ENCODE measurements around the gene VPS54.

The VPS54 gene, protein sequence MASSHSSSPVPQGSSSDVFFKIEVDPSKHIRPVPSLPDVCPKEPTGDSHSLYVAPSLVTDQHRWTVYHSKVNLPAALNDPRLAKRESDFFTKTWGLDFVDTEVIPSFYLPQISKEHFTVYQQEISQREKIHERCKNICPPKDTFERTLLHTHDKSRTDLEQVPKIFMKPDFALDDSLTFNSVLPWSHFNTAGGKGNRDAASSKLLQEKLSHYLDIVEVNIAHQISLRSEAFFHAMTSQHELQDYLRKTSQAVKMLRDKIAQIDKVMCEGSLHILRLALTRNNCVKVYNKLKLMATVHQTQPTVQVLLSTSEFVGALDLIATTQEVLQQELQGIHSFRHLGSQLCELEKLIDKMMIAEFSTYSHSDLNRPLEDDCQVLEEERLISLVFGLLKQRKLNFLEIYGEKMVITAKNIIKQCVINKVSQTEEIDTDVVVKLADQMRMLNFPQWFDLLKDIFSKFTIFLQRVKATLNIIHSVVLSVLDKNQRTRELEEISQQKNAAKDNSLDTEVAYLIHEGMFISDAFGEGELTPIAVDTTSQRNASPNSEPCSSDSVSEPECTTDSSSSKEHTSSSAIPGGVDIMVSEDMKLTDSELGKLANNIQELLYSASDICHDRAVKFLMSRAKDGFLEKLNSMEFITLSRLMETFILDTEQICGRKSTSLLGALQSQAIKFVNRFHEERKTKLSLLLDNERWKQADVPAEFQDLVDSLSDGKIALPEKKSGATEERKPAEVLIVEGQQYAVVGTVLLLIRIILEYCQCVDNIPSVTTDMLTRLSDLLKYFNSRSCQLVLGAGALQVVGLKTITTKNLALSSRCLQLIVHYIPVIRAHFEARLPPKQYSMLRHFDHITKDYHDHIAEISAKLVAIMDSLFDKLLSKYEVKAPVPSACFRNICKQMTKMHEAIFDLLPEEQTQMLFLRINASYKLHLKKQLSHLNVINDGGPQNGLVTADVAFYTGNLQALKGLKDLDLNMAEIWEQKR

DNA sequence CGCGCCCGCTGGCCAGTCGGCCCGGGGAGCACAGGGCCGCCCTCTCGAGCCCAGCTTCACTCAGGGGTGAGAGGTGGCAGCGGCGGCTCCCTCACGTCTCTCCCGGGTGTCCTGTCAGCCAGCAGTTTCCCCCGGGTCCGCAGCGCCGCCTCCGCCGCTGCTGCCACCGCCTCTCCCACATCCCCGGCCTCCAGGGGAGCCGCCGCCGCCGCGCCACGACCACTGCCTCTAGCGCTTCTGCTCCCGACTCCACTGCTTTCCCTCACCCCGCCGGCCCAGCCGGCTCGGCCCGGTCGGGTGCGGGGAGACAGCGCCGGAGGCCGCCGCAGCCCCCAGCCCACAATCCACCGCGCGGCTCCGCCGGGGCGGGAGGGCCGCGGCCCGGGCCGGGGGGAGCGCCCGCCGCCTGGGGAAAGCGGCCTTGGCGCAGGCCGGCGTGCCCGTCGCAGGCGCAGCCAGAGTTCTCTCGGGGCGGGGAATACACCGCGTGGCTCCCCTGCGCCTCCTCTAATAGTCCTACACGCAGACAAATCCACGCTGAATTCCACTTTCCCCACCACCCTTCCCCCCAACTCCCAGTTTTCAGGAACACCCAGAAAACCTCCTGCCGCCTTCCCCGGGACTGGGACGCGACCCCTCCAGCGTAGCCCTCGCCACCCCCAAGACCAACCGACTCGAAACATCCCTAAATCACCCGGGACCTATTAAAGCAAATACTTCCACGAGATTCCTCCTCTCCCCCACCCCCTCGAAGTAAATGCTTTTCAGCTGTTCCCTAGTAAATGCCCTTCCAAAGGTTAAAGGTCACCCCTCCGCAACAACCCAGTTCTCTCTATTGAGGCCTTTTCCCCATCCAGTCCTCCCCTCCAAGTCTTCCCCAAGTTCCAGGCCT lies at the start of gene VPS54:
VPS54 (minus strand) TSS at position 346 of the 892 bp plus-strand sequence. CDS start 35,429 bp downstream, outside the sequence.
- peak; percentile 56 to 64 for DNase-seq

DNA sequence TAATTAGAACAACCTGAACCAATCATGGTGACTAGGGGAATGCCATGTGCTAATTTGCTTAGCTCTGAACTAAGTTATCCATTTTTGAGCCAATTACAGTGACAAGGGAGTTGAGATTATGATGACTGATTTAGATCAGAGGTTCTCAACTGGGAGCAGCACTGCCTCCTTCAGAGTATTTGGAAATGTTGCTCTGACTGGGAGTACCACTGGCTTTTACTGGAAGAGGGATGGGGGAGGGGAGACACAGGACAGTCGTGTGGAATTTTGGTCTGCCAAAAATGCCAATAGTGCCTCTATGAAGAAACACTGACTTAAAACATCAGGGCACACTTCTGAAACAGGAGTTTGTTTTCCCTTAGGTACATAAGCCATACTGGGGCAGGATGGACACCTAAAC lies 48.1 kb upstream of the VPS54 start:
- no peak for DNase-seq

DNA sequence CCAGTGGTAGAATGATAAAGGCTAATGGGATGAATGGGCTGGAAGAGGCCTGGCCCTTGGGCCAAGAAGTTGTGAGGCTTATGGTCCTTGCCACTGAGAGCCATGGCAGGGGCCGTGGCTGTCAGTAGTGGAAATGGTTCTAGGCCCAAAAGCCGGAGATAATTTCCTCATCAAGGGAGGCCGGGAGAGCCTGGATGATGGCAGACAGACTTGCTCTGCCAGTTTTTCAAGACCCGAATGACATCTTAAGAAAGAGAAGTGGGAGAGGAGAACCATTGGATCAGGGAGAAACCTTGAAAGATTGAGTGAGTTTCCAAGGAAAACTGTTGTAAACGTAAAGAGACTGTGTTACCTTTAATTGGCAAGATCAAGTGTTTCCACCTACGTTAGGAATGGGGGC lies 46.3 kb upstream of the VPS54 start:
- no peak for DNase-seq

DNA sequence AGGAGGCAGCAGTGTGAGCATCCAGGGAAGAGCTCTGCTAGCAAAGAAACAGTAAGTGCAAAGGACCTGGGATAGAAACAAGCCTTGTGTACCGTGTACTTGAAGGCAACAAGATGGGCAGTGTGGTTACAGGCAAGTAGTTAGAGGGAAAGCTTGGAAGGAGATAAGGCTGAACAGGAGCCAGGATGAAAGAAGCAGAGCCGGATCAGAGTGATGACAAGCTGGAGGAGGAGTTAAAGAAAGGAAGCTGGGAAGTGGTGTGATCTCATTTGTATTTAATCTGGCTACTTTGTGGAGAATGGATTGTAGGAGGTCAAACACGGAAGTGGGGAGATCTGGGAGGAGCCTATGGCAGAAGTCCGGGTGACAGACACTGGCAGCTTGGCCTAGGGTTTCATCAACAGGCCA lies 44.7 kb upstream of the VPS54 start:
- no peak for DNase-seq

DNA sequence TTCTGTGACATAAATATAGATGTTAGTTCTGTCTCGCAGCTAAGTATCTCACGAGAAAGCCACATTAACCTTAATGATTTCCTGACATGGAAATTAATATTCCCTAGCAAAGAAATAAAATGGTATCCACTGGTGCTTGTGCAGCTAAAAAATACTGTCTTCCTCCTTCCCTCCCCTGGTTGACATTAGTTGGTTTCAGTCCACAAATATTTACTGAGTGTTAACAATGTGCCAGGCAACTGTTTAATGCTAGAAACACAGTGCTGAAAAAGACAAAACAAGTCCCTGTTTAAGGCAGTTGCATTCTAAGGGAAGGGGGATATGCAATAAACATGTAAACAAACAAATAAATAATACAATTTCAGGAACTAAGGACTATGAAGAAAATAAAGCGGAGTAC lies 44.2 kb upstream of the VPS54 start:
- DNase-seq: no peak

DNA sequence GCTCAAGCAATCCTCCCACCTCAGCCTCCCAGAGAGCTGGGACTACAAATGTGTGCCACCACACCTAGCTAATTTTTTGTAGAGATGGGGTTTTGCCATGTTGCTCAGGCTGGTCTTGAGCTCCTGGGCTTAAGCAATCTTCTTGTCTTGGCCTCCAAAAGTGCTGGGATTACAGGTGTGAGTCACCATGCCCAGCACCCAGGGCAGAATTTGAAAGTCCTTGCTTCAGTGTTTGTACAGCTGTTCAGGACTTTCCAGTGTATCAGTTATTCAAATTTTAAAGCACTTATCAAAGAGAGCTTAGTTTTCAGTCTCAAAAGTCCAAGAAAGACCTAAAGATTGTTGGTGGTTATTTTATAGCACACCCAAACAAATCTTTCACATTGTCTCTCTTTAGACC lies 43.6 kb upstream of the VPS54 start:
- DNase-seq: no peak

DNA sequence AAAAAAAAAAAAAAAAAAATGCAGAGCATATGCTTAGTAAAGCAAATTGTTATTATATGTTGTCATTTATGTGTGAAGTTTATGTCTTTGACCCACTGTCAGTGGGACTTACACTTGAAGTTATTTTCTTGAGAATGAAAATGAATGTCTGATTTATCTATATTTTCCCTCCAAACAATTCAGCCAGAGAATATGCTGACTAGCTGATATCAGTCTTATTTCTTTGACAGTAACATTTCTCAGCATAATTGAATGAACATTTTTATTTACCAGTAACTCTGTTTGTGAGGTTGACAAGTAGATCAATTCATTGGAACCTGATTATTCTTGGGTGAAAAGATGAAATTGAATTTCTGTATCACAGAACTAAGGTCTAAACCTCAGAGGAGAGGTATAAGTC lies 40.0 kb upstream of the VPS54 start:
- DNase-seq: no peak

DNA sequence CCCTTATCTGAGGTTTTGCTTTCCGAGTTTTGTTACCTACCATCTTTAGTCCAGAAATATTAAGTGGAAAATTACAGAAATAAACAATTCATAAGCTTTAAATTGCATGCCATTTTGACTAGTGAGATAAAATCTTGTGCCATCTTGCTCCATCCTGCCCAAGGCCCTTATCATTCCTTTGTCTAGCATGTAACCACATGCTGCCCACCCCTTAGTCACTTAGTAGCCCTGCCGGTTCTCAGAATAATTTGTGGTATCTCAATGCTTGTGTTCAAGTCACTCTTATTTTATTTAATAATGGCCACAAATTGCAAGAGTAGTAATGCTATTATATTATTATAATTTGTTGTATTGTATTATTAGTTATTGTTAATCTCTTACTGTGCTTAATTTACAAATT lies 36.8 kb upstream of the VPS54 start:
- DNase-seq: no peak

DNA sequence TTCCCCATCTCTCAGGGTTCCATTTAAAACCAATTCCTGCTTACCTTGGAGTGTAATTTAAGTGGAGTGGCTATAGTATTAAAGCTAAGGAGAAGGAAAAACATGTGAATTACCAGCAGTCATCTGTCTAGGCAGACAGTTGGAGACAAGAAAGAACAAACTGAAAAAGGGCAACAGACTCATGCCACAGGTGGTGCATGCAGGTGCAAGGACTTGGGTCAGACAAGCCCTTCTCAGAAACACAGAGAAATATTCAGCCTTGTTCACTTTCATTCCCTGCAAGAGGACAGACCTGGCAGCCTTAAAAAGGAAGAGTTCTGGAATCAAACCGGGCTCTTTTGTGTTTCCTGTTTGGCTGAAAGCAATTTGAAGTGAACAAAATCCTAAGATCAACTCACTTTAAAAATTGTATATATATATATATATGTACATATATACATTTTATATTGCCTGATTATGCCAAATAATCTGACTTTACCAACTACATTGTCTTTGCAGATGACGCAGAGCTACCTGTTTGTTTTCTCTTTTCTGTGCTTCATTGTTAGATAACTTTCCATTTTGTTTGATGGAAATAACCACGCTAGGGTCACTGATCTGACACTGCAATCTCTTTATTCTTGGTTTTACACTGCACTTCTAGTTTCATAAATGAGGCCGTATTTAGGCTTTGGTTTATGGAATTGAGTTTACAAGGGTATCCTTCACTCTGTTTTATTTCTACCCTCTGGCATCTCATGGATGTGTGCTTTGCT lies 35.1 kb upstream of the VPS54 start:
- DNase-seq: no peak

DNA sequence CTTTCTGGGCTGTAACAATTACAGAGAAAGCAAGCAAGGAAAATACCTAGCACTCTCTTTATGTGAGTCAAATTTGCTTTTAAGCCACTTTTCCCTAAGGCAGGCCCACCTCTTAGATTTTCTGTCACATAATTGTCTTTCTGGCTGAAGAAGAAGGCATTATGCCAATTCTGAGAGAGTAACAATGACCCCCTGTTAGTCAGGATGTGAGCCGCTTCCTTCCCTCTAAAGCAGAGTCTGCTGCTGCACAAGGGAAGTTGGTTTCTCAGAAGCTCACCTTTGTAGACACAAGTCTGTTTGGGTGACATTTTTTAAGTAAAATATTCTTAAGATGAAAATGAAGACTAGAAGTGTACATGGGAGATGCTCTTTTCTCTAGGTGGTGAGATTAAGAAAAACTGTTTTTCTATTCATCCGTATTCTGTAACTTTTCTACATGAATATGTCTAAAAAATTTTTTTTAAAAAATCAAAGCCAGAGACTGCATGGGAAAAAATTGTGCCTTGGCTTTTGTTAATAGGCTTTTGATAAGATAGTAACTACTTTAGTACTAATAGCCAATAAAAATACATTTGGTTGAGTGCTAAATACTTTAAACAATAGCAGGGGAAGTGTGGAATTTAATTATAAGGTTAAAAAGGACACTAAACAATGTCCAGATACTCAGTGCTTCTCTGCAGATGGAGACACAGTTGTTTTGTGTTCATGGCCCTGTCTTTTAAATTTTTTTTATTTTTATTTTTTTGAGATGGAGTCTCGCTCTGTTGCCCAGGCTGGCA lies 33.4 kb upstream of the VPS54 start:
- no peak for DNase-seq

DNA sequence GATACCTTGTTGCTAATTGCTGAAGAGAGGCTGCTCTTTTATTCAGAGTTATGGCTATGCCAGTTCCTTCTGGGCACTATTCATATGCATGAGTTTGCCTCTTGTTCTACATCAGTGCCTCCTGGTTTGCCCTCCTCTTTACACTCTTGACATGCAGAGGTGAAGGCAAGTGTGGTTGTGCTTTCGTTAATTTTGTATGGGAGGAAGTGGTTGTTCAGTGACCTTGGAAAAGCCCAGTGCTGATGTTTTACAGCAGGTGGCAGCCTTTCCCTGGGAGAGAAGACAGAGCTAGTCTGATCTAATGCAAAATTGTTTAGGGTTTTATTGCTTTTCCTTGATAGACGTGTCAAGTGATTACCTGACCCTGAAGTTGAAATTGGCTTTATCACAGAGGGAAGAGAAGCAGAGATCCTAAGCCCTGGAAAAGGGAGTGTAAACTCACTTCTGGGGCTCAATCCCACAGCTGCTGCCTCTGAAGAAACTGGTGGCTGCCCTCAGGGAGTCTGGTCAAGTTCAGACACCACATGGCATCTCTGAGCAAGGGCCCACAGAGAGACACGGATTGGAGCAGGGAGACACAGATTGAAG lies 30.5 kb upstream of the VPS54 start:
- DNase-seq: peak; percentile 75 to 80

DNA sequence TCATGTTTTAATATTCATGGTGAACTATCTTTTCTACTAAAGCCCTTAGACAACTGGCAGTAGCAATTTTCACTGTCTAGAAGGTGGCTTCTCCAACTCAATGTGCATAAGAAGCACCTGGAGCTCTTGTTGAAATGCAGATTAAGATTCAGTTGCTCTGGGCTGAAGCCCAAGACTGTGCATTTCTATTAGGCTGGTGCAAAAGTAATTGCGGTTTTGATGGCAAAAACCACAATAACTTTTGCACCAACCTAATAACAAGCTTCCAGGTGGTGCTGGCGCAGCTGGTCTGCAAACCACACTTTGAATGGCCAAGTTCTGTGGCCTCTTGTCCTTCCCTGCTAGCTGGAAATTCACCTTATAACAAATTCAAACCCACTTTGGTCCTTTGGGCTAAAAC lies 26.7 kb upstream of the VPS54 start:
- DNase-seq: no peak

DNA sequence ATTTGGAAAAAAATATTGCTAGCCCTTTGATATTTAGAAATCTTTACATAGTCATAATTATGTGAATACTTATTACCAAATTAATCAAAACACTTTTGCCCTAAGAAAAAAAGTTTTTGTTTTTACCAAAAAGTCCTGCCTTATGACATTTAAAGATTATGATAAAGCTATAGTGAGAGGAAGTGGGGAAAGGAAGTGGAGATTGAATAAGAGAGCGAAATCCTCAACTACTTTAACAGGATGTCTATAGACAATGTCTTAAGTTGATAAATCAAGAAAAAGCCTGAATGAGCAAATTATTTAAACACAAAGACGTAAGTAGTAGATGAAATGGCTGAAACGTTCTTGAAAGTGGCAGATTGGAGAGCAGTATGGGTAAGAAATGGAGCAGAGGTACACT lies 20.9 kb upstream of the VPS54 start:
- no peak for DNase-seq

DNA sequence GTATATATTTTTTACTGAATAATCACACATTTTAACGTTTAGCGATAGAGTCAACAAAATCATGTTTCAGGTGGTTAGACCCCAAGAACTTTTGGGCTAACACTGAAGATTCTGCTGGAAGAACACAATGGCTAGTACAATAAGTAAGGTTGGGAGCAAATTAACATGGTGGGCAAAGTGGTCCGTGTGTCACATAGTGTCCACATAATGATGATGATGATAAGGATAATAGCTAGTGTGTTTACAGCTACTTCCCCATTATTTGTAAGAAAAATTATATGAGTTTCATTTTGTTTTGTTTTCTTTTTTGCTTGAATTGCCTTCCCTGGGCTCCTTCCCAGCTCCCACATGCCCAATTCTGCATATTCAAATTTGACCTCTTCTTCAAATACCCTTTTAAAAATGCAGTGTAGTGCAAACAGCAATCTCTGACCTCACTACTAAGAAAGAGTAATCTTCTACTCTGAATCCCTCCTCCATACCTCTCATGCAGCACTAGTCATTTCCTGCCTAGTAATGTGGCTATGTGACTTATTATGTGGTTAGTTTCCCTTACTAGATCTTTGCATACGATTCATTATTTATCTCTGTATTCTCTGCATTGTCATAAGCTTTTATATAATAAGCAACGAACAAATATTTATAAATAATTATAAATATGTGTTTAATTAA lies 16.9 kb upstream of the VPS54 start:
- peak in 1 of 2 donors; percentile 60 for DNase-seq

DNA sequence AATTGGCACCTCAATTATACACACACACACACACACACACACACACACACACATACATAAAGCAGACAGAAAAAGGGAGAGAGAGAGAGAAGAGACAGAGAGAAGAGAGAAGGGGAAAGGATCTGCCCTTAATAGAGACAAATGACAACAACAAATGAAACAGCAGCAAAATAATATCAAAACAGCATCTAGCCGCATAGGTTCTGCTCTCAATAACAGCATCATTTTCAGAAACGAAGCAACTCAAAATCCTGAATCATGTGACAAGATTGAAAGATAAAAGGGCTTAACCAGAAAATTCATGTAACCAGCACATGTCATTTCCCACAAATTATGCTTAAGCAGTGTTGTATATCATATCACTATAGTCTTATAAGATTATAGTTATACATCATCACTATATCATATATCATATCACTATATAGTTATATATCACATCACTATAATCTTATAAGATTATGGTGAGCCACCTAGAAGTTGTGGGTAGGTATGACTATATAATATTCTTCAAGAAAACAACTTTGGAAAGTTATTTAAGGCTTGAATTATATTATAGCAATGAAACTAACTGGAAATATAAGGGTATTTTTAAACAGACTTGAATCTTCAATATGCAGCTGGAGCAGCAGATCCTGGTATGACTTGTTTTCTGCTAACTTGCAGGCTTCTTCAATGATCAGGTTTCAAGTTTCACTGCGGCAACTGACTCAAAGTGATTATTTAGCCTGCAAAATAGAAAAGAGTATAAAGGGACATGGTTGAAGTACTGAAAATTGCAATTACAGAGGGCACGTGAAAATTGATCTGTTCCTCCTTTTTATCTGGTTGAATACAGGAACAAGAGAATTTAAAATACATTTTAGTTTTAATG lies 16.1 kb upstream of the VPS54 start:
- no peak for DNase-seq

DNA sequence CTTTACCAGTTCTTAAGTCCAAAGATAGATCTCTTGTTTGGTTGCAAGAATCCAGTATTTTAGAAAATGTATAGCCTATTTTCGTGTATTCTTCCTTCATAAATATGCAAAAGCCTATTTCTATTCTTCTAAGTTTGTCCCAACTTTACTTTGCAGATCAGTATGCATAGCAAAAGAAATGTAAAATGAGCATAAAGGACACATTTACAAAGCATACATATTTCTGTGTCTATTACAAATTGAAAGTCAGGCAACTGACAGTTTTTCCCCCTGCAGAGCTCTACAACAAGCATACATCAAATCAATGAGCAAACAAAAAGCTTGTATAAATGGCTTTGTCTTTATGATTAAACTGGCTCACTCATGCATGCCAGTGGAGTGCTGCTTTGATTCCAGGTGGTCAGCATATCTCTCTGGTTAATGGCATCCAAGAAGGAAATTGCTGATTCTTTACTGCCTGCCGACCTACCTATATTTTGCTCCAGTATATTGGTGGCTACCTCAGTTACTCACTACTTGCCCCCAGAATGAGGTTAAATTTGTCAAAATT lies 10.0 kb upstream of the VPS54 start:
- no peak for DNase-seq

DNA sequence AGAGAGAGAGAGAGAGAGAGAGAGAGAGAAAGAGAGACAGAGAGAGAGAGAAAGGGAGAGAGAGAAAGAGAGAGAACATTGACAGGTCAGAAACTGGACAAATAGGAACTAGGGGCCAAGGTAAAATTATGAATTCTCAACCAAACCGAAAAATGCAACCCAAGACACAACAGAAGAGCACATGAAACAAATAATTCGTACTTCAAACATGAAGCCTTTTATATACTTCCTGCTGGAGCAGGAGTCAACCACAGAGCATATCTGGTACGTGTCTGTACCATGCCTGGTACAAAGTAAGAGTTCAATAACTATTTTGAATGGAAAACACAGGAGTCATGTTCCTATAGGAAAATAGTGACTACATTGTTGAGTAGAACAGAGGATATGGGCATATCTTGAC lies 6.5 kb upstream of the VPS54 start:
- DNase-seq: peak in 1 of 2 donors; percentile 29

DNA sequence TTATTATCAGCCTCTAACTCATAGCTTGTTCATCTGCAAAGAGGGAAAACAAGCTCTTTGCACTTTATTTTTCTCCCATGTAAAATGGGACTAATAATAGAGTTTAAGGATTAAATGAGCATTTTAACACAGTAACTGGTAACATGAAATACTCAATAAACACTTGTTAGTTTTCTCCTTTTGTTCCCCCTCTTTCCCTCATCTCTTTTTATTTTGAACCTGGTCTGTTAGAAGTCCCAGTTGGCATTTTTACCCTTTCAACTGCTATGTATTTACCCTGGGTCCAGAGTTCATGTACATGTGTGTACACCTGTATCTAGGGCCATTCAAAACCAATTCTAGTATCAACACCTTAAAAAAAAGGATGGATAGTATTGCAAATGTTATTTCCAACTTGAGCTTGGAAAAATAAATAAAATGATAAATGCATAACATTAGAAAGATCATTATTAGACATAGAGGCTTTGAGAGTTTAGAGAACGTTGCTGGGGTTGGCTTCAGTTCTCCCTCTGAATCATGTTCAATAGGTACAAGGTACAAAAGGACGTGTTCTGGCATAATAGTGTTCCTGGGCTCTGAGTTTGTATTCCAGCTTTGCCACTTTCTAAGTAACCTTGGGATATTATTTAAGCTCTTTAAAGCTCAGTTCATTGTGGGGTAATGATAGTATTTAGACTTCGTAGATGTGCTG lies 5.2 kb upstream of the VPS54 start:
- DNase-seq: no peak
